Measurements from ENCODE around the gene ABCC2. TPM values are rescaled to one million over a fixed set of nuclear protein-coding genes. Genes with fewer than 3 reads are reported as not detected.
A peak's percentile ranks its signal among the peaks of the same experiment; 100 is the strongest.

ABCC2 gene
- total and polyA plus RNA-seq, 2 donors from 2014 or later, result 2.3 to 15.4 TPM

DNA sequence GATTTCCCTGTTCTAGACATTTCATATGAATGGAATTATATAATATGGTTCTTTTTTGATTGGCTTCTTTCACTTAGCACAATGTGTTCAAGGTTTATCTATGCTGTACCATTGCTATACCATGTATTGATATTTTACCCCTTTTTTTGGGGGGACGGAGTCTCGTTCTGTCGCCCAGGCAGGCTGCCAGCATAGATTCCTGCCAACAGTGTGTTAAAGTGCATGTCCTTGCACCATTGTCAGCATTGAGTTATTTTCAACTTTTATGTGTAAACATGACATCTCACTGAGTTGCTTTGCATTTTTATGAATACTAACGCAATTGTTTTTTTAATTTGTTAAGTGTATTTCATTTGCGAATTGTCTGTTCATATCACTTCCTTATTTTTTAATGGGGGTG lies 4.9 kb downstream of the ABCC2 start:
- TF ChIP-seq, protein P1, sequence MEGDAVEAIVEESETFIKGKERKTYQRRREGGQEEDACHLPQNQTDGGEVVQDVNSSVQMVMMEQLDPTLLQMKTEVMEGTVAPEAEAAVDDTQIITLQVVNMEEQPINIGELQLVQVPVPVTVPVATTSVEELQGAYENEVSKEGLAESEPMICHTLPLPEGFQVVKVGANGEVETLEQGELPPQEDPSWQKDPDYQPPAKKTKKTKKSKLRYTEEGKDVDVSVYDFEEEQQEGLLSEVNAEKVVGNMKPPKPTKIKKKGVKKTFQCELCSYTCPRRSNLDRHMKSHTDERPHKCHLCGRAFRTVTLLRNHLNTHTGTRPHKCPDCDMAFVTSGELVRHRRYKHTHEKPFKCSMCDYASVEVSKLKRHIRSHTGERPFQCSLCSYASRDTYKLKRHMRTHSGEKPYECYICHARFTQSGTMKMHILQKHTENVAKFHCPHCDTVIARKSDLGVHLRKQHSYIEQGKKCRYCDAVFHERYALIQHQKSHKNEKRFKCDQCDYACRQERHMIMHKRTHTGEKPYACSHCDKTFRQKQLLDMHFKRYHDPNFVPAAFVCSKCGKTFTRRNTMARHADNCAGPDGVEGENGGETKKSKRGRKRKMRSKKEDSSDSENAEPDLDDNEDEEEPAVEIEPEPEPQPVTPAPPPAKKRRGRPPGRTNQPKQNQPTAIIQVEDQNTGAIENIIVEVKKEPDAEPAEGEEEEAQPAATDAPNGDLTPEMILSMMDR (IDR thresholded peaks at IDR 0.05; ENCODE audit: borderline replicate concordance, extremely low read depth, insufficient read depth), result no peak
- Histone ChIP-seq H3K4me3 (ENCODE audit: low read length in 3 of 3) (no peak overlapping the region), H3K4me1 (ENCODE audit: control insufficient read depth in 2 of 3, insufficient read depth in 2 of 3, low read depth in 1 of 3, low read length in 3 of 3) (peaks cover 0 to 3% (median 0%) of the 10 kb centered on the region in 3 donors), H3K9me3 (ENCODE audit: control insufficient read depth in 2 of 3, insufficient read depth in 1 of 3, low read length in 3 of 3) (no peaks in the 10 kb centered on the region), H3K27ac (ENCODE audit: low read depth in 2 of 2, low read length in 2 of 2) (no peak overlapping the region), H3K27me3 (ENCODE audit: control insufficient read depth, insufficient read depth, low read length) (no peaks in the 10 kb centered on the region), H3K36me3 (ENCODE audit: control insufficient read depth in 2 of 3, insufficient read depth in 3 of 3, low read length in 3 of 3) (peaks cover 0 to 4% (median under 1%) of the 10 kb centered on the region in 3 donors), H3K9ac (ENCODE audit: low read length in 3 of 3) (no peak overlapping the region)
- intact Hi-C loops (cut with DNase I), result no loop called here
- DNase-seq, result no peak
- no peak for FAIRE-seq

DNA sequence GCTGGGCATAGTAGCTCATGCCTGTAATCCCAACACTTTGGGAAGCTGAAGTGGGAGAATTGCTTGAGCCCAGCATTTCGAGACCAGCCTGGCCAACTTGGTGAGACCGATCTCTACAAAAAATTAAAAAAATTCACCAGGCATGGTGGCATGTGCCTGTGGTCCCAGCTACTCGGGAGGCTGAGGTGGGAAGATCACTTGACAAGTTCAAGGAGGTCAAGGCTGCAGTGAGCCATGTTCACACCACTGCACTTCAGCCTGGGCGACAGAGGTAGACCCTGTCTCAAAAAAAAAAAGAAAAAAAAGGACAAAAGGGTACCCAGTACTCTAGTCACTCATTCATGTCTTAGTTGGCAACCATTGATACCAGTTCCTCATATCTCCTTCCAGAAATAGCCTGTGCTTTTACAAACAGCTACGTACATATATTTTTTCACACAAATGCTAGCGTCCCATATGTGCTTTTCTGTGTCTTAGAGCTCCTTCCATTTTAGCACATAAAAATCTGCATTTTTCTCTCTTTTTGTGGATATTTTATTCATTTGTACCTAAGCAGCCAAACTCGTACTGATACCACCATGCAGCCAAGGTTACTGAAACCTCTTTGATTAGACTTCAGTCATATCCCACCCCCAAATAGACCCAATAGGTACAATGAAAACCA lies 5.5 kb downstream of the ABCC2 start:
- Histone ChIP-seq H3K9ac (ENCODE audit: low read length in 3 of 3) (no peak overlapping the region), H3K36me3 (ENCODE audit: control insufficient read depth in 2 of 3, insufficient read depth in 3 of 3, low read length in 3 of 3) (peaks cover 0 to 9% (median 2%) of the 10 kb centered on the region in 3 donors), H3K4me1 (ENCODE audit: control insufficient read depth in 2 of 3, insufficient read depth in 2 of 3, low read depth in 1 of 3, low read length in 3 of 3) (peaks cover 0 to 3% (median 0%) of the 10 kb centered on the region in 3 donors), H3K27ac (ENCODE audit: low read depth in 2 of 2, low read length in 2 of 2) (peak overlapping the region in 1 of 2 donors; percentile 36), H3K9me3 (ENCODE audit: control insufficient read depth in 2 of 3, insufficient read depth in 1 of 3, low read length in 3 of 3) (no peaks in the 10 kb centered on the region), H3K27me3 (ENCODE audit: control insufficient read depth, insufficient read depth, low read length) (no peaks in the 10 kb centered on the region), H3K4me3 (ENCODE audit: low read length in 3 of 3) (no peak overlapping the region)
- TF ChIP-seq, protein P1 (IDR thresholded peaks at IDR 0.05; ENCODE audit: borderline replicate concordance, extremely low read depth, insufficient read depth), result no peak
- no peak for DNase-seq
- no peak for FAIRE-seq
- intact Hi-C loops (cut with DNase I), result no loop called here

DNA sequence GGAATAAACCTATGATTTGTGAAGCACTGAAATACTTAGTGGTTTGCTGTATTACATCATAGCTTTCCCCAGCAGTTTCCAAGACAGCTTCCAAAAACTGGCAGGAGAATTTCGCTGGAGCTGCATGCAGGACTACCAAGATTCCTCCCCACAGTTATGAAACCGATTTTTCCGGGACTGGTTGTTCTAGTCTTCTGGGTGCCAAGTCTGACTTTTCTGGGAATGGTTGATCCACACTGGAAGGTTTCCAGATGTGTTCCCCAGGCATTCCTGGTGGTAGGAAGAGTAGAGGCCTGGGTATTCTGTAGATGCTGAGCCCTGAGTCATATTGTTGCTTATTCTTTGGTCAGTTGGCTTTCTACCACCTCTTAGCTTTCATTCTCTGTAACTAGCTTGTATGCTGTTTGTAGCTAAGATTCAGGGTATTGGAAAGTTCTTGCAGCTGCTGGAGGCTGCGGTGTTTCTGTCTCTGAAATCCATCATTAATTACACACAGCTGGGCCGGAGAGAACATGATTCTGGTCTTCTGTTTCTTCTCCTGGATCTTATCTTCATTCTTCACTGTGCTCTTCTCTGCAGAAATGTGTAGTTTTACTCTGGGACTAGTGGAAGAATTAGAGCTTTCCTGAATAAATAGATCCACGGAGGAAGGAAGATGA lies 6.3 kb downstream of the ABCC2 start:
- FAIRE-seq (no peak), DNase-seq (no peak)
- peaks cover 0 to 17% (median 4%) of the 10 kb centered on the region in 3 donors for H3K36me3 ChIP-seq (ENCODE audit: control insufficient read depth in 2 of 3, insufficient read depth in 3 of 3, low read length in 3 of 3)
- H3K27ac ChIP-seq (ENCODE audit: low read depth in 2 of 2, low read length in 2 of 2), result no peak overlapping the region
- TF ChIP-seq, protein P1 (IDR thresholded peaks at IDR 0.05; ENCODE audit: borderline replicate concordance, extremely low read depth, insufficient read depth), result no peak
- H3K9me3 ChIP-seq (ENCODE audit: control insufficient read depth in 2 of 3, insufficient read depth in 1 of 3, low read length in 3 of 3), result no peaks in the 10 kb centered on the region
- H3K27me3 ChIP-seq (ENCODE audit: control insufficient read depth, insufficient read depth, low read length), result no peaks in the 10 kb centered on the region
- H3K9ac ChIP-seq (ENCODE audit: low read length in 3 of 3), result no peak overlapping the region
- peaks cover 0 to 3% (median 0%) of the 10 kb centered on the region in 3 donors for H3K4me1 ChIP-seq (ENCODE audit: control insufficient read depth in 2 of 3, insufficient read depth in 2 of 3, low read depth in 1 of 3, low read length in 3 of 3)
- no peak overlapping the region for H3K4me3 ChIP-seq (ENCODE audit: low read length in 3 of 3)
- intact Hi-C loops (cut with DNase I), result no loop called here

Data from kidney (tissue), 14 donors.